Measurements from ENCODE around the gene SLC30A10. TPM values are rescaled to one million over a fixed set of nuclear protein-coding genes. Genes with fewer than 3 reads are reported as not detected.
A peak's percentile ranks its signal among the peaks of the same experiment; 100 is the strongest.
"Not testable (repeated sequence)": the region's sequence is repeated elsewhere in the genome, so short reads cannot be mapped to it uniquely, and the experiment has no call there.

SLC30A10 gene
- polyA plus RNA-seq, 3 donors = 0.13 to 0.36 (median 0.16) TPM

DNA sequence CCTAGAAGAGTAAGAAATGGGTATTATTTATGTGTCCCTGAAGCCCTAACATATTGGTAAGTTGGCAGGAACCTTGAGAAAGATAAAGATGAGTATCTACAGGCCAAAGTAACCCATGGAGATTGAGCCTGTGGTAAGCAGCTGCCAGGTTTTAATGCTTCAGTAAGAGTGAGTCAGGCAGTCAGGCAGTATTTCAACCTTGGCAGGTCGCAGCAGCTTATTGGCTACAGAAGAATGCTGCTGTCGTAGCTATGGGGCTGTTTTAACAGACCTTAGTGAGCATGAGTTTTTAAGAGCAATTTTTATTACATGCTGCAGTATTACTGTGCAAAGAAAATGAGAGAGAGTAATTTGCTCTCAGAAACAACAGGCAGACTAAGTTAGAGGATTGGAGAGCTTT lies 10.3 kb upstream of the SLC30A10 start:
- DNase-seq (ENCODE audit: extremely low read depth in 1 of 11, low read depth in 9 of 11, low spot score in 4 of 11) = peak in 2 of 11 donors; percentile 20 to 24

DNA sequence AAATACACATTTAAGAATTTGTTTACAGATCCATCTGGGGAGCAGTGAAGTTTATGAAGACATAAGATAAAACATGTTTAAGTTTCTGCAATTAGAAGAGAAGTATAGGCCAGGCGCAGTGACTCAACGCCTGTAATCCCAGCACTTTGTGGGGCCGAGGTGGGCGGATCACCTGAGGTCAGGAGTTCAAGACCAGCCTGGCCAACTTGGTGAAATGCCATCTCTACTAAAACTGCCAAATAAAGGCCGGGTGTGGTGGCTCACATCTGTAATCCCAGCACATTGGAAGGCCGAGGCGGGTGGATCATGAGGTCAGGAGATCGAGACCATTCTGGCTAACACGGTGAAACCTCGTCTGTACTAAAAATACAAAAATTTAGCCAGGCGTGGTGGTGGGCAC lies 5.4 kb upstream of the SLC30A10 start:
- not testable (repeated sequence) for DNase-seq (ENCODE audit: extremely low read depth in 1 of 11, low read depth in 9 of 11, low spot score in 4 of 11)

DNA sequence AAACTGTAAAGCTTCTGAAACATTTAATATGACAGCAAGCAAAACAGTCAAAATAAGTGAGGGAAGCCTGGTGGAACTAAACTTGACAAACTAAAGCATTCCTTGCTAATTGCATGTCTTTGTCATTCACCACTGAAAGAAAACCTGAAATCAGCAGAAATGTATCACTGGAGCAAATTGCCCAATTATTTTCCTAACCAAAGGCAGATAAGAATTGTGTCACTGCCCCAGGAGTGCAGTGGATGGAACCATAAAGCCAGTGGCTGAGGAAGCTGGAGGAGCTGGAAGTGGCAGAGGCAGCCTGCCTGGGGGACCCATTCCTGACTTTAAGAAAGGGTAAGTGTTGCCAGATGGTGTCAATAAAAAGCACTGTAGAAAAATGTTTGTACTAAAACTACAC lies 2.7 kb upstream of the SLC30A10 start:
- DNase-seq (ENCODE audit: extremely low read depth in 1 of 11, low read depth in 9 of 11, low spot score in 4 of 11) = no peak

- no peak for DNase-seq (ENCODE audit: extremely low read depth in 1 of 11, low read depth in 9 of 11, low spot score in 4 of 11)
Observed at GRCh38 chr1:219928791-219929118, 398 bp upstream of the SLC30A10 start.

- DNase-seq (ENCODE audit: extremely low read depth in 1 of 11, low read depth in 9 of 11, low spot score in 4 of 11) = no peak
Observed at GRCh38 chr1:219927298-219927955, 930 bp downstream of the SLC30A10 start.

GRCh38 chr1:219926363-219926998 lies 1.9 kb downstream of the SLC30A10 start:
- DNase-seq (ENCODE audit: extremely low read depth in 1 of 11, low read depth in 9 of 11, low spot score in 4 of 11) = no peak

DNA sequence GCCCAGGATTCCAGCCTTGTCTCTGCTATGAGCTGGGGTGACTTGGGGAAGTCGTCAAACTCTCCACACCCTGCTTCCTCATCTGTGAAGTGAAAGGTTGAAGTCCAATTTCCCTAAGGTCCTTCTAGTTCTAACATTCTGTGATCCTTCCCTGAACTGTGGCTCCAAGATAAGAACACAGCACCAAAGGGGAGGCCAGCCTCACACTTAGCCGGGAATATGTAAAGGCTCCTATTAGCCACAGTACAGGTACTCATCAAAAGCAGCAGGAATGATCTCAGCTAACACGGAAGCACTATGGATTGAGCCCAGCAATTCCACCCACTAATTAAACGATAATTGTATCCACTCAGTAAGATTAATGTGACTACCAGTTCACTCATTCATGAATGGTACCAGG lies 4.0 kb downstream of the SLC30A10 start:
- DNase-seq (ENCODE audit: extremely low read depth in 1 of 11, low read depth in 9 of 11, low spot score in 4 of 11) = no peak

- no peak for DNase-seq (ENCODE audit: extremely low read depth in 1 of 11, low read depth in 9 of 11, low spot score in 4 of 11)
Observed at GRCh38 chr1:219917851-219918466, 10.4 kb downstream of the SLC30A10 start.

DNA sequence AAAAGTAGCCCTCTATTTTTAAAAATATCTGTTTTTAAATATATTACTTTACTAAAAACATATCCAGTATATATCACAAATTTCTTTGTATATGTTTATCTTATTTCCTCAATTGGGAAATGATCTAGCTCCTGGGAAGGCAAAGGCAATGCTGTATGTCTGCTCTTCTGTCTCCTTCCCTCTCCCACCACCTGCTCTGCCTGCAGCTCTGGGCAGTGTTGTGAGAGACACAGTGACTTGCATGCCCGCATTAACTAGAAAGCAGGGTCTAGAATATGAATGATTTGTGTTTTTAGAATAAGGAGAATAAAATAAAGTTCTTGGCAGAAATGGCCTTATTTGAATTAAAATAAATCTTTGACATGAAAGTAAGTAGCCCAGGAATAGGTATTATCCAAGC lies 11.1 kb downstream of the SLC30A10 start:
- DNase-seq (ENCODE audit: extremely low read depth in 1 of 11, low read depth in 9 of 11, low spot score in 4 of 11) = no peak

DNA sequence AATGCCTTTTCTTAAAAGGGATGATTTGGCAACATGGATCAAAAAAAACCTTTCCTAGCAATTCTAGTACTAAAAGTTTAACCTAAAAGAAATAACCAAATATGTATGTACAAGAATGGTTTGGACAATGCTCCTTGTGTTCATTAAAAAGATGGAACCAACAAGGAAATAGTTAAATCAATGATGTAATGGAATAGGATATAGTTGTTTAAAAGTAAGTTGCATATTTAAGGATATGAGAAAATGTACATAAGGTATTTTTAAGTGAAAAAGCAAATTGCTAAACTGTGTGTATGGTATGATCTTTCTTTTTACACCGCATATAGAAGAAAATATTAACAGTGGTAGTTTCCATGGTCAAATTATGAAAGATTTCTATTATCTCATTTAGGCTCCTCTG lies 12.1 kb downstream of the SLC30A10 start:
- no peak for DNase-seq (ENCODE audit: extremely low read depth in 1 of 11, low read depth in 9 of 11, low spot score in 4 of 11)

DNA sequence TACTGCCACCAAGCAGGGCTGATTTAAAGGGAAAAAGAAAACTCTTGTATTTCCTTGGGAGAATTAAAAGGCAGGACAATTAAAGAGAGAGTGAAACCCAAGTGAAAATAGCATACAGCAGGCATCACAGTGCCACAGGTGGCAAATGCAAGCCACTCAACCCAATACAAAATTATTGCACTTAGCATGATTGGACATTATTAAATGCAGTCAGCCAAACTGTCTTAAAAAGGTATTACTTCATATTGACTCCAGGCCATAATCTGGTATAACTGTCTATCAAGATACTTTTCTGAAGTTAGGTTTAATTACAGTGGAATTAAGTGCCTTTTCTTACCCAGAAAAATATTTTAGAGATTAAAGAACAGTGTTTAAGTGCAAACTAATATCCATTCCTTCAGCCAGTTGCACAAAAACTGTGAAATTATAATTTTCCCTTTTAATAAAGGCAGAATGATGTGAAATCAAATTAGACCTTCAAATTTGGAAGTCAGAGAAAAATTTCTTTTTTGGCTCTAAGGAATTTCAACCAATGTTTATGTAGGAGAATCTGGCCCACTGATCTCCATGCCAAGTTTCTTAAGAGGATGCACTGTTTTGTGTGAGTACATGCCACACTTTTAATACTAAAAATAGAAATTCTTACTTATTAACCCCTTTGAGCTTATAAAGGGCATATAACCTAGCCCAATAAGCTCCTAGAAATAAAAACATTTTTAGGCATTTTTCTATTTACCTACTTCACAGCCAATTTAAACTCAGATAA lies 15.2 kb downstream of the SLC30A10 start:
- no peak for DNase-seq (ENCODE audit: extremely low read depth in 1 of 11, low read depth in 9 of 11, low spot score in 4 of 11)

DNA sequence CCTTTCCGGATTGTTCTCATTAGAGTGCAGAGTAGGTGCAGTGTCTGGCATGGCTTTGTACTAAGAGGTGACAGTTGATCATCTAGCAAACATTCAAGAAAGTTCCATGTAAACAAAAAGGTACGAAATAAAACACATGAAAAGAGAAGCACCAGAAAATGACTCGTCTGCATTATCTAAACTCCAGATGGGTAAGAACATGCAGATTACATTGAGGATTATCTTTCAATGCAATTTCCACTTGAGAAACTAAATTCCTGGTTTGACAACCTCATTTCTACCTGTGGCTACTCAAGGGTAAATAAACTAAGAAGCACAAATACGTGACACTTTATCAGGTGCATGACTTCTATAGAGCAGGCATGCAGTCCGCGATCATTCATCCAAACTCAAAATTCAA lies 17.6 kb downstream of the SLC30A10 start:
- DNase-seq (ENCODE audit: extremely low read depth in 1 of 11, low read depth in 9 of 11, low spot score in 4 of 11) = no peak

- no peak for DNase-seq (ENCODE audit: extremely low read depth in 1 of 11, low read depth in 9 of 11, low spot score in 4 of 11)
Observed at GRCh38 chr1:219909476-219909875, 18.9 kb downstream of the SLC30A10 start.

DNA sequence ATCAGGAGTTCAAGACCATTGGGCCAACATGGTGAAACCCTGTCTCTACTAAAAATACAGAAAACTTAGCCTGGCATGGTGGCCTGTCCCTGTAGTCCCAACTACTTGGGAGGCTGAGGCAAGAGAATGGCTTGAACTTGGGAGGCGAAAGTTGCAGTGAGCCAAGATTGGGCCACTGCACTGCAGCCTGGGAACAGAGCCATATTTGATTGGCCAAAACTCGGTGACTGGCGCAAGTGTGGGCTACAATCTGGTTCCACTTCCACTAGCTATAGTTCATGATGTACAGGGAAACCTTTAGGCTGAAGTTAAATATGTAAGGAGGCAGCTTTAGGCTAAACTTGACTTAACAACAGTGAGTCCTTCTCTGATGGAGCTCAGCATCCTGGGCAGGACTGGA lies 20.2 kb downstream of the SLC30A10 start:
- DNase-seq (ENCODE audit: extremely low read depth in 1 of 11, low read depth in 9 of 11, low spot score in 4 of 11) = no peak

DNA sequence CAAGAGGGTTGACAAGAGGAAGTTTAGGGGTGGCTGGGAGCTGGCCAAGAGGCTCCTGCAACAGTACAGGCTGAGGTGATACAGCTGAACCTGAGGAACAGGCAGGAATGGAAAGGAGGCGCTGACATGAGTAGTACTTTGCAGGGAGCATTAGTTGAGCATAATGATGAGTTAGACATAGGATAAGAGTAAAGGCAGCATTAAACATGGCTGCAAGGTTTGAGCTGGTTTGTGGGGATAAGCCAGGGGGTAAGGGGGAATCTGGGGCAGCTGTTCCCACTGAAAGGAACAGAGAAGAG lies 20.6 kb downstream of the SLC30A10 start:
- DNase-seq (ENCODE audit: extremely low read depth in 1 of 11, low read depth in 9 of 11, low spot score in 4 of 11) = no peak

DNA sequence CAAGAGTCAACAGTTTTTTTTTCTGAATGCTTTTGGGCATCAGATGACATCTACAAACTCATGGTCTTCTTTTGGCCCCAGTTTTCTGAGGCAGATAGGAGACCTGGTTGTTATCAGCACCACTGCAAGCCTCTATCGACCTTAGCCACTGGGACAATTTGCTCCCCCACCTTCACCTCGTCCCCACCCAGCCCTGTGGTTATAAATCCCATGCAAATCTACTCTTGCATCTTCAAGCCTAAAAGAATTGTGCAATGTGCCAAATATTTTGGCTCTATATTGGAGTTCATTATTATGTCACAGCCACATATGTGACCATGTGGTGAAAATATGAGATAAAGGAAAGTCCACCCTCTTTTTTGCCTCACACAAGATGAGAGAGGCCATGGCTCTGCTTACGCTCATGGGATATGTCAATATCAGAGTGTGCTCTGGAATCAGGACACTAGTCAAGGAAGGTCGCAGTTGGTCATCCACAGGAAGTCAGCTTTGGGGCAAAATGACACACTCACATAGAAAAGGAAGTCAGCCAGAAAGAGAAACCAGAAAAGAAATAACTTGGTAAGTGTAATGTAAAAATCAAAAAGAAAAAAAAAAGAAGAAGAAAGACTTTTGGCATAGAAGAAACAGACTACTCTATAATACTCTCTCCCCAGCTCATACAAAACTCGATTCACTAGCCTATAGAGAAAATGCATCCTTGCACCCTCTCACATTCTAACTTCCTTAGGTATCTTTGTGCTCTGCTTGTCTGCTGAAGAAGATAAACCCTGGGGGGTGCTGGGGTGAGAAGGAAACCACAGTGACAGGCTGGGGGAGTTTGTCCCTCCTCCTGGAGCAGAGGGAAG lies 21.2 kb downstream of the SLC30A10 start:
- DNase-seq (ENCODE audit: extremely low read depth in 1 of 11, low read depth in 9 of 11, low spot score in 4 of 11) = no peak

DNA sequence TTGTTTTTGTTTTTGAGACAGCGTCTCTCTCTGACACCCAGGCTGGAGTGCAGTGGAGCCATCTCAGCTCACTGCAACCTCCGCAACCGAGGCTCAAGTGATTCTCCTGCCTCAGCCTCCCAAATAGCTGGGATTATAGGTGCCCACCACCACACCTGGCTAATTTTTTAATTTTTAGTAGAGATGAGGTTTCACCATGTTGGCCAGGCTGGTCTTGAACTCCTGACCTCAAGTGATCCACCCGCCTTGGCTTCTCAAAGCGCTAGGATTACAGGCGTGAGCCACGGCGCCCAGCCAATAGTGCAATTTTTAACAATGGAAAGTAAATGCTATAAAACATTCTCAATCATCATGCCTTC lies 21.8 kb downstream of the SLC30A10 start:
- DNase-seq (ENCODE audit: extremely low read depth in 1 of 11, low read depth in 9 of 11, low spot score in 4 of 11) = not testable (repeated sequence)

- no peak for DNase-seq (ENCODE audit: extremely low read depth in 1 of 11, low read depth in 9 of 11, low spot score in 4 of 11)
Observed at GRCh38 chr1:219905524-219905923, 22.8 kb downstream of the SLC30A10 start.

- DNase-seq (ENCODE audit: extremely low read depth in 1 of 11, low read depth in 9 of 11, low spot score in 4 of 11) = no peak
Observed at GRCh38 chr1:219904934-219905333, 23.4 kb downstream of the SLC30A10 start.
